C4-2B (cell line): ENCODE data around the gene PRRT1.

Experiments used
- ZFX ChIP-seq: fragments of 450-650 bp; IDR thresholded peaks from 2 replicates; pipeline ENCODE4 v1.6.1; 2017
- TF ChIP-seq, protein P1 (sequence below): fragments of 450-650 bp; conservative IDR thresholded peaks from 2 replicates; pipeline ENCODE4 v1.5.1; 2017; ENCODE audit warnings: mild to moderate bottlenecking

DNA sequence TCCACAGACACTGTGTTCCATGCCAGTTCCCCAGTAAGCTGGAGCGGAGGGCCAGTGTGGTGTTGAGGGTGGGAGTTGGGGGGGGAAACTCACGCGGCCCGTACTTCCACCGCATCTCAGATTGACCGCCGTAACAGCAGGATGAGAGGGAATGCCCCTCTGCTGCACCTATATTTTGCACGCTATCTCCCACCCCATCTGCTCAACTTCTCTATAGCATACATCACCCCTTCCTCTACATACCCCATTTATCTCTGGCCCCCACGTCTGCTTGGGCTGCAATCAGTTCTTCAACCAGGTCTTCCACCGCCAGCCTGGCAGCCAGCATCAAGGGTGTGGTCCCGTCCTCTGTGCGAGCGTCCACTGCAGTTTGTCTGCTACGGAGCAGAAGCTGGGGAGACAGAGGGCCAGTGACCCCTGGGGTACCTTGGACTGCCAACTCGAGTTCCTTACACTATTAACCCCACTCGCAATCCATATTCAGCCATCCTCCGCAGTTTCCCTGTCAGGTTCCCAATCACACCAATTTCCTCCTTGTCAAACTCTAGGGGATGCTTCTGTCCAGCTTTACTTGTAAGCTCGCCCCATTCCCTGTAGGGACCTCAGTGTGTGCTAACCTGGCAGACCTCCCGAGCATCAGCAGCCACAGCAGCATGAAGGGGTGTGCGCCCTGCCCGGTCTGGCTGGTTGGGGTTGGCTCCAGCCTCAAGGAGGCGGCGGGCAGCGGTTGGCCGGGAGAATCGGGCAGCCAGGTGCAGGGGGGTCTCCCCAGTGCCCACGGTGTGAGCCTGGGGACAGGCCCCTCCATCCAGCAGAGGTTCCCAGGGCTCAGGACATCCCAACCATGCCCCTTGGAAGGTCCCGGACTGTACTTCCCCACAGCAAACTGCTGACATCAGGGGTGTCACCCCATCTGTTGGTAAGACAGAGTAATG is 45.2 kb upstream of the PRRT1 start:
- TF ChIP-seq, protein P1, sequence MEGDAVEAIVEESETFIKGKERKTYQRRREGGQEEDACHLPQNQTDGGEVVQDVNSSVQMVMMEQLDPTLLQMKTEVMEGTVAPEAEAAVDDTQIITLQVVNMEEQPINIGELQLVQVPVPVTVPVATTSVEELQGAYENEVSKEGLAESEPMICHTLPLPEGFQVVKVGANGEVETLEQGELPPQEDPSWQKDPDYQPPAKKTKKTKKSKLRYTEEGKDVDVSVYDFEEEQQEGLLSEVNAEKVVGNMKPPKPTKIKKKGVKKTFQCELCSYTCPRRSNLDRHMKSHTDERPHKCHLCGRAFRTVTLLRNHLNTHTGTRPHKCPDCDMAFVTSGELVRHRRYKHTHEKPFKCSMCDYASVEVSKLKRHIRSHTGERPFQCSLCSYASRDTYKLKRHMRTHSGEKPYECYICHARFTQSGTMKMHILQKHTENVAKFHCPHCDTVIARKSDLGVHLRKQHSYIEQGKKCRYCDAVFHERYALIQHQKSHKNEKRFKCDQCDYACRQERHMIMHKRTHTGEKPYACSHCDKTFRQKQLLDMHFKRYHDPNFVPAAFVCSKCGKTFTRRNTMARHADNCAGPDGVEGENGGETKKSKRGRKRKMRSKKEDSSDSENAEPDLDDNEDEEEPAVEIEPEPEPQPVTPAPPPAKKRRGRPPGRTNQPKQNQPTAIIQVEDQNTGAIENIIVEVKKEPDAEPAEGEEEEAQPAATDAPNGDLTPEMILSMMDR: no peak
- no peak for TF ChIP-seq ZFX
